Stimulated activated CD4-positive, alpha-beta T cell treated with anti-CD3 and anti-CD28 coated beads, Interleukin-1b, Interleukin-23, amount 100 ng/mL, for 48 hours (primary cell): Measurements from ENCODE around the gene ENC1.

Source experiments
- DNase-seq: peaks from one replicate; pipeline ENCODE4 v3.0.0-alpha.2; 2020

The ENC1 gene

DNA sequence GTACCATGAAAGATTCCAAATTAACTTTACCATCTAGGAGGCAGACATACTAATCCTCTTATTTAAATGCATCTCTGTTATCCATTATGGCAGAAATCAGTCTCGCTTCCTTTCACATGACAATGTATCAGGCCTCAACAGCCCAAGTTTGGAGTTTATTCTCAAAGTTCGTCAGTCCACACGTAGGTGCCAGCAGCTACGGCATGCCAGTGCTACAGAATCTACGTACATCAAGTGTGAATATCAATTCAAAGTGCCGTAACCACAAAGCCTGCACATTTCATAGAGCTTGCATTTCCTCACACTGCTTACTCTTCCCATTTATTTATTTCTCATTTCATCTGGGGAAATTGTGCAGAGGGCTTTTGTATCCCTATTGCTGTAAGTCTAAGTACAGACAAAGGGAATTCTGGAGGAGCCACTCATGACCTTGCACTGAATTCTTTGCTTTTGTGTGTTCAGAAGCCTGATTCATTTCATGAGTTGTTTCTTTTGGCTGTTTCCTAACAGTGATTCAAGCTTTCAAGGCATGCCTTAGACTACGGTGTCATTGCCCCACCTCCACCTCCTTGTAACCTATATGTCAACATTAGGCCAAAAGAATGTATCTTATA lies 10.0 kb downstream of the ENC1 start:
- no peak for DNase-seq

DNA sequence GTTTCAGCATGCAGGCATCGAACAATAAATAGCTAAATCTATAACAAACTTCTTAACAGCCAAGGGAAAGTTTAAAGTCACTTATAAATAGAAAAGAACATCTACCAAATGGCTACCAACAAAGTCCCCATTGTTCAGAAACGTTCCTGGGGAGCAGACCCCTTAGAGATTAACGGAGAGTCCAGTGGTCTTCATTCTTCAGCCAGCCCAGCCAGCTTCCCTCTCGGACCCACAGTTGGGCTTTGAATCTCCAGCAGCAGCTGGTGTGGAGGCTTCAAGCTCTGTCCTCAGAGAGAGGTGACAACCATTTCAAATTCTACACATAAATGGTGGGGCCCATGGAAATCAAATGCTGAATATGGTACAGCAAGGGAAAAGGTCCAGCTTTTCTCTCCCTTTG lies 11.2 kb downstream of the ENC1 start:
- DNase-seq, result no peak

DNA sequence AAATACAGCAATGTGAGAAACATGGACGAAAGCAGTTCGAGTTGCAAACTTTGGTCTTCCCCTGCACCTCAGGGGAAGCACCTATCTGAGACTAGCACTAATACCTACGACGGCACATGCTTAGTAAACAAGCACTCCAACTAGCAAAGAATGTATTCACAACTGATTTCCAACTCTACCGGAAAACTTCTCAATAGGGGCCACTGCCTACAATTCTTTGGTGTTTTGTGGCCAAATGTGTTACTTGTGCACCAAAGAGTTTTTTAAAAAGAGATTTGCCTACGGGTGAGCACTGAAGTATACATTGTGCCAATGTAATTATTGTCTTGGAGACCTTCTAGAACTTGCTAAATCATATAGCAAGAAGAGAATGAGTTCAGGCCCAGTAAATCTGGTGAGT lies 12.2 kb downstream of the ENC1 start:
- DNase-seq, result no peak

DNA sequence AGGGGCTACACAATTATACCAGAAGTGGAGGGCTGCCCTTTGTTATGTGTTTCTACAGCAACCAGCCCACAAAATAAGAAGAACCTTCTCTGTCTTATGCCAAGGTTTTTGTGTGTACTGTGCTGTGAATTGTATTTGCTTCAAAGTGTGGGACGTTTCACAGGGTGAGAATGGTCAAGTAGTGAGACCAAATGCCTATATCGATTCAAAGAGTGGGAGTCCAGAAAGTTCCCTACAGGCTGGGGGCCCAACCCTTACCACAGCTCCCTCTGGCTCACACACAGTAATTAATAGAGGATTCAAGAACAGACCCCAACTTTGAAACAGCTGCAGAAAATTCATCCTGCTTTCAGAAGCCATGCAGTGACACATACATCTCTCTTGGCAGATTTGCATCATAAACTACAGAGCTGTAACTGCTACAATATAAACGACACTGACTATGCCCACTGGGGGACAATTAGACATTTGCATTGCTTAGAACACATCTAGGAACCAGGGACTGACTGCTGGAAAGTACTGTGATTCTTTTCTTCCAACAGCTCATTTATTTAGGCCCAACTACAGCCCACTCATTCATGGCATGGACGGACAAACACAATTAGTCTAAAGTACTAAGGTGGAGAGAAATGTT lies 12.8 kb downstream of the ENC1 start:
- no peak for DNase-seq

DNA sequence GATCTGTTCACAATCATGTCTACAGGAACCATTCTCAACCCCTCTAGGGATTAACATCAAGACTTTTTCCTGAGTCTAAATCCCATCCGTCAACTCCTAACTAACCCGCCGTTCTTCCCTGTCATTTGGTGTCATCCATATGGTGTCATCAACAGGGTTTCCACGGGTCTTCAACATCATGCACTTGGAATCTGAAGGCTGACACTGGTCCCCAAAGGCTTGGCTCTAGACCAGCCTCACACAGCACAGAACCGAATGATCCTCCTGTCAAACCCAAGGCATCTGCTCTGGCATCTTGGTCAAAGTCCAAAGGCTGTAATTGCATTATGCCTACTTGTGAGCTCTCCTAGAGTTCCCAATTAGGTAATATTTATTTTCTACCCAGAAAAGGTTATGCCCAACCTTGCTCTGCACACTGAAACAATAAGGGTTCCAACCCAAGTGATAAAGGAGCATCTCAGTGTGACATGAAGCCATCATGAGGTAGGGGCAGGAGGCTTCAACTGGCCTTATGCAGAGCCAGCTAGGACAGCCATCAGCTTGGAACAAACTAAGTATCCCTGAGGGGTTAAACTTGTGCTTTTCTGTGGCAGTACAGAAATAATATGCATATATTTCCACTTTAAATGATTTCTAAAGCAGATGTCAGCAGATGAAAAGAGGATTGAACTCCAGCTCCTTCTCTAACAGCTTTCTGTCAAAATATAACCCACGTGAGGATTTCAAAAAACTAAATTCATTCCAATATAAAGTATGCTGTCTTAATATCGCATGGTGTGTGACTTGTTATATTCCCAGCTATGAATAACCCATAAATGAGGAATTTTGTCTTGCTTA lies 13.9 kb downstream of the ENC1 start:
- no peak for DNase-seq

DNA sequence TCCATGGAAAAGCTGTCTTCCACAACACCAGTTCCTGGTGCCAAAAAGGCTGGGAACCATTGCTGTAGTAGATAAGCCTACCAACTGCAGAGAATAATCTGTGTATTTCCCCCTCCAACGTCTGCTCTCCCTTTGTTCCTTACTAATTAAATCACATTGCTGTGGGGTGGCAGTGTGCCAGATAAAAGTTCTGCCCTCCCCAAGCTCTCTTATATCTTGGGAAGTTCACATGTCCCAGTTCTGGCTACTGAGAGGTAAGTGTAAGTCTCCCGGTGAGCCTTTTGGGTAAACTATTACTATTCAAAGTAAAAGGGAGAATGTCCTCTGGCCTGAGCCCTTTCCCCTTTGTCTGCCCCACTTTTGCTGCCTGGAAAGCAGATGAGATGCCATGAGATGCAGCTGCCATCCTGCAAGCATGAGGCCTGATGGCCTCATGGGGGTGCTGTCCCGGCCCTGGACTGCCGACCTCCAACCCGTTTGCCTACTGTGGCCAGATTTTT lies 14.7 kb downstream of the ENC1 start:
- no peak for DNase-seq

DNA sequence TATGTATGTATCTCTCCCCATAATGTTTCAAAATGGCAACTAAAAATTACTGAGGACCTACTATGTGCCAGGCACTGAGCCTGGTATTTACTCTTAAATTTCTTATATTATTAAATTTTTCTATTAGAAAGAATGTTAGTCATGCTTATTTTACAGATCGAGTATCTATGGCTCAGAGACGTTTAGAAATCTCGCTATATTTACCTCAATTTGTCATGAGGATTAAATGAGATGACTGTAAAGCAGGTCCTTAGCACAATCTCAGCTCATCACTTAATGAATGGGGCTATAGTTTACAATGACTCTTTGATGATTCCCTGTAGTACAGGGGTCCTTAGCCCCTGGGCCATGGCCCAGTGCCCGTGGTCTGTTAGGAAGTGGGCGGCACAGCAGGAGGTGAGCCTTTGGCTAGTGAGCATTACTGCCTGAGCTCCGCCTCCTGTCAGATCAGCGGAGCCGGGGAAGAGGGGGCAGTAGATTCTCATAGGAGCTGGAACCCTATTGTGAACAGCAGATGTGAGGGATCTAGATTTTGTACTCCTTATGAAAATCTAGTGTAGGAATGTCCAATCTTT lies 15.5 kb downstream of the ENC1 start:
- DNase-seq, result no peak

DNA sequence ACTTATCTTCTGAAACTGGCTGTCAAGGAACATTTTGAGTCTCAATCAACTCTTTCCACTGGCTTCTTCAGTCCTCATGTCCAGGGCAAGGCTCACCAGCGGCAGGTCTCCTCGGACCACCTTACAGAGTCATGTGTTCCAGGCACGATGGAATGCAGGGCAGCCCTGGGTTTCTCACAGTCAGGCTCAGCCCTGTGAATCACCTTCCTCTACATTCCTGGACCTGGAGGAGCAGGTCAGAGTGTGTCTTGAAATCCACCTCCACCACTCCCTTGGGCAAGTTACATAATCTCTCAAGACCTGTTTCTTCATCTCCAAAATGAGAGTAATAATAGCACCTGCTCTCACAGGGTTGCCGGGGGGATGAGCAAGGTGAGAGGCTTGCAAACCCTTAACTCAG lies 16.0 kb downstream of the ENC1 start:
- DNase-seq, result no peak

DNA sequence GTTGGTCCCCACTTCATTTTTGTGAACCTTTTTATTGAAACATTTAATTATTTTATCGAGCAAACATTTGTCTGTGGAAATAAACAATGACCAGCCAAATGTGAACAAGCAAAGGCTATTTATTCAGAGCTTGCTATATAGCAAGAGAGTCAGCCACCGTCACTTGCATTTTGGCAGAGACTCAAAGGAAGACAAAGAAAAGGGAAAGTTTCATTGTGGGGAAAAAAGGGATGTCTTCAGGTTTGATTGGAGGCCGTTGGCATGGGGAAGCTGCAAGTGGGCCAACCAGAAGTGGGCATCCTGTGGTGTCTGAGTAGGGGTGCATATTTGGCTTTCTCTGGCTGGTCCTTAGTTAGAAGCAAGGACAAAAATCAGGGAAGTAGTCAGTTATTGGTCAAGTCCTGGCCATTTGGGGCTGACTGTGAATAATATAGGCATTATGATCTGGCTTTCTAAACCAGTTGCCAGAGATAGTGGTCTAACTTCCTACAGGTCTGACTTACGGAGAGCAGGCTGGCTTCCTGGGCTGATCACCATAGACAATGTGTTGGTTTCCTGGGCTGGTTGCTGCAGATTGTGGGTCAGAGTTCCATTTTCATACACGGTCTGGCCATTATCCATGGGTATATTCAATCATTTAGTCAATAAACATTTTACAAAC lies 16.6 kb downstream of the ENC1 start:
- DNase-seq, result no peak

DNA sequence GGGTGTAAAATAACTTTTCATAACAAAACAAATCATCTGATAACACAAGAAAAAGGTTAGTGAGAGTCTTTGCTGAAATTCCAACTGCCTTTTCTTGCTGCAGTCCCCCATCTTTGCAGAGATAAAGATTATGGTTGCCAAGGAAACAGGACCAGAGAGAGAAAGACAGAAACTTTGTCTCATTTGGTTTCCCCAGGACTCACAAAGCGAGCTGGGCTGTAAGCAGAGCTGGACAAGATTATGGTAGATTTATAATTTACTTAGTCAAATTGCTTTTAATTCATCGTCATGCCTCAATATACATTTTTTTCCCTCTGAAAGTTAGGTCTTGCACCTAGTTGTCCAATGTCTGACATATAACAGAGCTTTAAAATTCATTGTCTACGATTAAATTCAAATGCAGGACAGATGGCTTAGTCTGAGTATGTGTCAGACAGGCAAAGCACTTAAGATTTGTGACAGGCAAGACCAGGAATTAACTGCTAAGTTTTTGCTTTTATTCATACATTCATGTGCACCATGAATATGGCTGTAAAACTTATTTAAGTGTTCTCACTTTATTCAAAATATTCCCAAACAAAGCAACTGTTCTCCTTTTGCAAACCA lies 17.4 kb downstream of the ENC1 start:
- DNase-seq, result no peak

DNA sequence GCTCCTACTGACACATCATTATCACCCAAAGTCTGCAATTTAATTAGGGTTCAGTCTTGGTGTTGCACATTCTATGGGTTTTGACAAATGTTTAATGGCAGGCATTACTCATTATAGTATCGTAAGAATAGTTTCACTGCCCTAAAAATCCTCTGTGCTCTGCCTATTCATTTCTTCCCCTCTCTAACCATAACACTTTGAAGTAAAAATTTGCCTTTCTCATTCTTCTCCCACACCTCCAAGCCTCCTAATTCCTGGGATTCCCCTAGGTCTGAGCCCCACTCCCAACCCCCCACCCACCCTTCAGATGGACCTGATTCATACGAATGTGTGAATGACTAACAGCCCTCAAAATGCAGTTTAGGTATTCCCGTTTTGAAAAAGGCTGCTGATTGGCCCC lies 18.4 kb downstream of the ENC1 start:
- peak; percentile 42 for DNase-seq

DNA sequence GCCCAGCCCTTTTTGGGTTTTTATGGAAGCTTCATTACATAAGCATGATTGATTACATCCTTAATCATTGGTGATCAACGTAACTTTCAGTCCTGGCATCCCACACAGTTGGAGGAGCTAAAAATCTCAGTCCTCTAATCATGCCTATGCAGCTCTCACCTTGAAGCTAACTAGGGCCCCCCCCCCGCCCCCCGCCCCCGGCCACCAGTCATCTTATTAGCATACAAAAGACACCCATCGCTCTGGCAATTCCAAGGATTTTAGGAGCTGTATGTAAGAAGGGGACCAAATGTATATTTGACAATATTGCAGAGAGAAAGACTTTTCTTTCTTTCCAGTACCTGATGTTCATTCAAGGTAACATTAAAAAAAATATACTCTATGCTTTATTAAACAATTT lies 19.0 kb downstream of the ENC1 start:
- DNase-seq, result no peak

DNA sequence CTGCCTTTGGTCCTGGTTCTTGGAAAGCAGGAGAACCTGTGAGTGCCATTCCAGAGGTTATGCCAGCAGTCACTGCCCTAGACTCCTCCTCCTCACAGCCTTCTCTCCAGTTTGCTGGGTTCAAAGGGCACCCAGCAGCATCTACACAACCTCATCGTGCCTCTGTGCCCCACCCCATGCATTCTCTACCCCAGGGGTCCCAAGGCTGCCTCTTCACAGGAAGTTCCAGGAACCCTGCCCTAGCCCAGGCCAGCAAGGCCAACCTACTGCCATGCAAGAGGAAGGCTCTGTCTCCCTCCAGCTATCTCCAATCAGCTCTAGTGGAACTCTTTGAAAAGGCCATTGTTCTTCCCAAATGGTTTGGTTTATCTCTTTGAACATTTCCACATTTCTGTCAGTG lies 21.2 kb downstream of the ENC1 start:
- DNase-seq, result no peak

DNA sequence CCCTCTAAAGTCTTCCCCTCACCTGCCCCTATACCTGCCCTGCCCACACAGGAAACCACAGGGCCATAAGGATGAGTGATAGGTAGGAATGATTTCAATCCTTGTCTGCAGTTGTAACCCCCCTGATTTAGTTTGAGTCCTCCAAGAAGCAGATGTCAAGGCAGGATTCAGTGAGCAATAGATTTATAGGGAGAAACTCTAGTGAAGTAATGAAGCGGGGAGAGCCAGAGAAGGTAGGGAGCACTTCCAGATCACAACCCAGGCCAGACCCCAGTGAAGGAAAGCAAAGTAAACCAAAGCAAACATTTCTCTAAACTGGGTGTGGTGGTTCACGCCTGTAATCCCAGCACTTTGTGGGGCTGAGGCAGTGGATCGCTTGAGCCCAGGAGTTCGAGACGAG lies 22.4 kb downstream of the ENC1 start:
- DNase-seq, result no peak

DNA sequence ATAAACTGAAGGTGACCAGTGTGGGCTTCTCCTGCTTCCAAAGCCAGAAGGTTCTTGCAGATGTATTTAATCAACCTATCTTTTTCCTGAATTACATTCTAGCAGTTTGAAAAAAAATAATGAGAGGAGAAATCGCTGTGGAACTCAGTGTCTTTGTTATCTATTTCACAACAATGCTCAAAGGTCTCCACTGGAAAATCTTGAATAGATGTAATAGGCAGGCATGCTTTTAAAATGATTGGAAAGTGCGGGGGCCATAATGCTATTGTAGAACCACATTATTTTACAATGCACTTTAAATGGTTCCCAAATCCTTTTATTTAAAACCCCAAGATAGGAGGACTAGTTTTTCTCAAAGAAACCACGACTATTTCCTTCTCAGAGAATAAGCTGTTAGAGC lies 23.3 kb downstream of the ENC1 start:
- no peak for DNase-seq

DNA sequence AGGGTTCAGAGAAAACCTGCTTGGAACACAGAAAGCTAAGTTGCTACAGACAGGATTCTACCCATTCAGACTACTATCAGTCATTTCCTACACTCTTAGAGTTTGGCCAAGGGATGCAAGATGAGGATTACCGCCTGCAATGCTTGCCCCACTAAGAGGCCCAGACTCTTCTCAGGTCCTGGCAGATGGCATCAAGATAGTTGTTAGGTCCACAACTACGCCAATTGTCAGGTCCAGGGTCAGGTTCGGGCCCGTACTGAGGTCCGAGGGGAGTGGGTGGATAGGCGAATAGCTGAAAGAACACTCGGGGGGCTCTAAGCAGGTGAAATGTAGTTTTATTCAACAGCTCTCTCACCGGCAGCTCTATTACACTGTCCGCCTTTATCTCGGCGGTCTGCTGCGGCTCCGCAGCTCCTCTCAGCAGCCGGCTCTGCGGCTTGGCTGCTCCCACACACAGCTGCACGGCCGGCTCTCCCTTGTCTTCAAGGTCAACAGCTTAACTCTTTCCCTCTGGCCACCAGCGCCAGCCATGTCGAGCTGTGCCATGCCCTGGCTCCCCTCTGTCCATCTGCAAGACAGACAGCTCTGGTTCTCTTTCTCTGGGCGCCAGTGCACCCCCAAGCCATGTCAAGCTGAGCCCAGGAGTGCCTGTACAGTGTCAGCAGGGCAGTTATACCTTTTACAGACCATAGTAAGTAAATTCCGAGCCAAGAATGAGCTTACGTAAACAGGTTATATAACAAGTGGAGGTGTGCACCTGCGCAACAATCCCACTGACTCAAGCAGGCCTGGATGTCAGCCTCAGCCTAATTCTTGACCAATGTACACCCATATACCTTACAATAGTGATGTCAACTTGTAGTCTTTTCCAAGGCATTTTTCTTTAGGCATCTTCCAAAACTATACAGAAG lies 24.0 kb downstream of the ENC1 start:
- DNase-seq, result no peak

DNA sequence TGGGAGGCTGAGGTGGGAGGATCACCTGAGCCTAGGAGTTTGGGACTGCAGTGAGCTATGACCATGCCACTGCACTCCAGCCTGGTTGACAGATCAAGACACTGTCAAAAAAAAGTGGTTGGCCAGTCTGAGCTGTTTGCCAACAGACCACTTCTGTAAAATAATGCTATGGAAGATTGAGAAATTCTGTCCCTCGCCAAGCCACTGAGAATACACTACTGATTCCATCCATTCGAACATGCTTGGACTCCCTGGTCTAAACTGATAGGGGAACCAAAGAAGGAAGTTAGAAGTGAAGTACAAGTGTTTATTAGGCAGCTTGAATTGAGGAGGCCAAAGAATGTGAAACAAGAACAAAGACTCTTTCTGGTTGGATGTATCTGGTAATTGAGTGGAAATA lies 27.2 kb downstream of the ENC1 start:
- no peak for DNase-seq

DNA sequence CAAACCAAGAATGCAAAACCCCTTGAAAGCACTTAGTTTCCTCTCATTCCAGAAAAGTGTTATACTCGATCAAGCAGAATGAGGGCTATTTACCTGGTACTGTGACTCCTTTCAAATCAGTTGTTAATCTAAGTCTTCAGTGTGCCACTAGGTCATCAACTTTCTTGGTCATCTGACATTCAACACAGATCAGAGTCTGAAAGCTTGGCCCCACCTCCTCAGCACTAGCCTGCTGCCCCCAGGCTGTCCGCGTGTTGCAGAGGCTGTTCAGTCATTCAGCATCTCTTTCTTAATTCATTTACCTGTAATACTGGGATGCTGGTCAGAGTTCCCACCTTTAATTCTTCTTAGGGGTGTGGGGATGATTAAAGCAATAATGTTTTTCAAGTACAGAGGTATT lies 28.5 kb downstream of the ENC1 start:
- no peak for DNase-seq

DNA sequence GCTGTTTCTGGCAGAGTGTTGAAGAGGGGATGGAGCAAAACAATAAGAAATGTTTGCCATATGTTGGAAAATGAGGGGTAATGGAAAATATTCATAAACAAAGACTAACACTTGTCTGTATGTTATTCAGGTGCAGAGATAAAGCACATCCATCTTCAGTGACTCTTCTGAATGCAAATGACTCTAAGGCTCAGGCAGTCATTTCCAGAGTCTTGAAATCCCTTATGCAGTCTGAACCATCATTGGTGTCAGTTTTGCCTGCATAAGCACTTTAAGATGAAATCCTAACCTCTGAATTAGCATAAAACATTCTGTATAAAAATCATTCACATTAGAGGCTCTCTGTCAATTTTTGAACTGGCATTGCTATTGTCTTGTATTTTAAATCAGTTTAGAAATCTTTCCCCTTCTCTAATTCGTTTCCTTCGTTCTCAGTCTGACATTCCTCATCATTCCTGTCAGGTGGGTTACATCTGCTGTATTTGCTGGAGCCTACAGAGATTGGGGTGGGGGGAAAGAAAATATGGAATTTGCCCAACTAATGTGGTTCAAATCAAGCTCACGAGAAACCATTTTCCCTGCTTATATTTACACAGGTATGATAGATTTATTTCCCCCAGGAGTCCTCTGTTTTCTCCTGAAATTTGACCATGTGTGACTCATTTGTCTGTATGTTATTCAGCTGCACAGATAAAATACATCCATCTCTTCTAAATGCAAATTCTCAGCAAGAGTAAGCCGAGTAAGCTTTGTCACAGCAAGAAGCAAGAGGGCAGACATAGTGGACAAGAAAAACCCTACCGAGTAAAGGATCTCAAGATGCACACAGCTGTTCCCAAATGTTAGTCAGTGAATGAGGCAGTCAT lies 31.6 kb downstream of the ENC1 start:
- no peak for DNase-seq

DNA sequence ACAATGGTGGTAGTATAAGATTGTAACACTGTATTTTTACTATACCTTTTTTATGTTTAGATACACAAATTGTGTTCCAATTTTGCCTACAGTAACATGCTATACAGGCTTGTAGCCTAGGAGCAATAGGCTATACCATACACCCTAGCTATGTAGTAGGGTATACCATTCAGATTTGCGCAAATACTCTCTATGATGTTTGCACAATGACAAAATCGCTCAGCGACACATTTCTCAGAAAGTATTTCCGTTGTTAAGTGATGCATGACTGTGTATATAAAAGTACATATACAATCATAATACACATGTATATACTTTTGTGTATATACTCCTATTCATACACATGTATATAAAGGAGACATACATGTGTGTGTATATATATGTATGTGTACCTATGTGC lies 34.8 kb downstream of the ENC1 start:
- no peak for DNase-seq

DNA sequence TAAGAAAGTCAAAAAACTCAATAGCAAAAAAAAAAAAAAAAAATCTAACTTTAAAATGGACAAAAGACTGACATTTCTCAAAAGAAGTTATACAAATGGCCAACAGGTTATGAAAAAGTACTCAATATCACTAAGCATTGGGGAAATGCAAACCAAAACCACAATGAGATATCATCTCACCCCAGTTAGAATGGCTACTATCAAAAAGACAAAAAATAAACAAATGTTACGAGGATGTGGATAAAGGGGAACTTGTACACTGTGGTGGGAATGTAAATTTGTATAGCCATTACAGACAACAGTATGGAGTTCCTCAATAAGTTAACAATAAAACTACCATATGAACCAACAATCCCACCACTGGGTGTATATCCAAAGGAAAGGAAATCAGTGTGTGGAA lies 37.2 kb downstream of the ENC1 start:
- no peak for DNase-seq
